A549 (cell line): ENCODE data around the gene KMT2C.
"Not testable (repeated sequence)": the region's sequence is repeated elsewhere in the genome, so short reads cannot be mapped to it uniquely, and the experiment has no call there.

ENCODE experiments used
- TF ChIP-seq, protein P1 (sequence below): fragments of 450-650 bp; IDR thresholded peaks from 2 replicates; pipeline ENCODE4 v1.6.1; 2014; ENCODE audit warnings: antibody characterized with exemption
- TF ChIP-seq, protein P2 (sequence below): fragments of 200-600 bp; sonication (generic); IDR thresholded peaks from 2 replicates; pipeline ENCODE4 v1.6.1; 2016; ENCODE audit warnings: antibody characterized with exemption, mild to moderate bottlenecking, moderate library complexity

DNA sequence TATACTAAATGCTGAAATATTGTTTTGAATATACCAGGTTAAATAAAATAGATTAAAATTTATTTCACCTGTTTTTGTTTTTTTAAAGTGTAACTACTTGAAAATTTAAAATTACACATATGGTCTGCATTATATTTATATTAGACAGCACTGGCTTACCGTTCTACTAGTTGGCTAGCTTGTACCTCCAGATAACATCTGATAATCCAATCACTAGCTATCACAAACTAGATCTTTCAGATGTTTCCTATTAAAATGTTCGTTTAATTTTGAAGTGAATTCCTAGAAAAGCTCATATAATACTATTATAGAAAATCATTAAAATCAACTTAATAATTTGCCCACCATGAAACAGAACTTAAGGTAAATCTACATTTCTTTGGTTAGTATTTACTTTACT lies 190.4 kb downstream of the KMT2C start:
- TF ChIP-seq, protein P1, sequence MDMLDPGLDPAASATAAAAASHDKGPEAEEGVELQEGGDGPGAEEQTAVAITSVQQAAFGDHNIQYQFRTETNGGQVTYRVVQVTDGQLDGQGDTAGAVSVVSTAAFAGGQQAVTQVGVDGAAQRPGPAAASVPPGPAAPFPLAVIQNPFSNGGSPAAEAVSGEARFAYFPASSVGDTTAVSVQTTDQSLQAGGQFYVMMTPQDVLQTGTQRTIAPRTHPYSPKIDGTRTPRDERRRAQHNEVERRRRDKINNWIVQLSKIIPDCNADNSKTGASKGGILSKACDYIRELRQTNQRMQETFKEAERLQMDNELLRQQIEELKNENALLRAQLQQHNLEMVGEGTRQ, result not testable (repeated sequence)
- TF ChIP-seq, protein P2, sequence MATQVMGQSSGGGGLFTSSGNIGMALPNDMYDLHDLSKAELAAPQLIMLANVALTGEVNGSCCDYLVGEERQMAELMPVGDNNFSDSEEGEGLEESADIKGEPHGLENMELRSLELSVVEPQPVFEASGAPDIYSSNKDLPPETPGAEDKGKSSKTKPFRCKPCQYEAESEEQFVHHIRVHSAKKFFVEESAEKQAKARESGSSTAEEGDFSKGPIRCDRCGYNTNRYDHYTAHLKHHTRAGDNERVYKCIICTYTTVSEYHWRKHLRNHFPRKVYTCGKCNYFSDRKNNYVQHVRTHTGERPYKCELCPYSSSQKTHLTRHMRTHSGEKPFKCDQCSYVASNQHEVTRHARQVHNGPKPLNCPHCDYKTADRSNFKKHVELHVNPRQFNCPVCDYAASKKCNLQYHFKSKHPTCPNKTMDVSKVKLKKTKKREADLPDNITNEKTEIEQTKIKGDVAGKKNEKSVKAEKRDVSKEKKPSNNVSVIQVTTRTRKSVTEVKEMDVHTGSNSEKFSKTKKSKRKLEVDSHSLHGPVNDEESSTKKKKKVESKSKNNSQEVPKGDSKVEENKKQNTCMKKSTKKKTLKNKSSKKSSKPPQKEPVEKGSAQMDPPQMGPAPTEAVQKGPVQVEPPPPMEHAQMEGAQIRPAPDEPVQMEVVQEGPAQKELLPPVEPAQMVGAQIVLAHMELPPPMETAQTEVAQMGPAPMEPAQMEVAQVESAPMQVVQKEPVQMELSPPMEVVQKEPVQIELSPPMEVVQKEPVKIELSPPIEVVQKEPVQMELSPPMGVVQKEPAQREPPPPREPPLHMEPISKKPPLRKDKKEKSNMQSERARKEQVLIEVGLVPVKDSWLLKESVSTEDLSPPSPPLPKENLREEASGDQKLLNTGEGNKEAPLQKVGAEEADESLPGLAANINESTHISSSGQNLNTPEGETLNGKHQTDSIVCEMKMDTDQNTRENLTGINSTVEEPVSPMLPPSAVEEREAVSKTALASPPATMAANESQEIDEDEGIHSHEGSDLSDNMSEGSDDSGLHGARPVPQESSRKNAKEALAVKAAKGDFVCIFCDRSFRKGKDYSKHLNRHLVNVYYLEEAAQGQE, result not testable (repeated sequence)
